Mesendoderm (in vitro differentiated cells): ENCODE measurements around the gene ZNF579.
"Not testable (repeated sequence)": the region's sequence is repeated elsewhere in the genome, so short reads cannot be mapped to it uniquely, and the experiment has no call there.

Experiments used
- DNase-seq: peaks from one replicate; pipeline ENCODE4 v3.0.0; 2013
- H2AK5ac ChIP-seq: 2 replicates; pipeline ENCODE4 v1.6.1; 2013; ENCODE audit warnings: low read length, inconsistent platforms
- H2BK120ac ChIP-seq: 2 replicates; pipeline ENCODE4 v1.6.1; 2013; ENCODE audit warnings: low read depth, mild to moderate bottlenecking, low read length, moderate library complexity, mixed read lengths
- H2BK15ac ChIP-seq: replicated peaks from 2 replicates; pipeline ENCODE4 v1.6.1; 2013; ENCODE audit warnings: low read depth, mild to moderate bottlenecking, moderate library complexity
- H2BK5ac ChIP-seq: 2 replicates; pipeline ENCODE4 v1.6.1; 2013; ENCODE audit warnings: low read length, inconsistent platforms
- H3K18ac ChIP-seq: 2 replicates; pipeline ENCODE4 v1.6.1; 2013; ENCODE audit warnings: mild to moderate bottlenecking, low read length, mixed read lengths
- H3K23ac ChIP-seq: one replicate; pipeline ENCODE4 v1.6.1; 2013; ENCODE audit warnings: low read length
- H3K27ac ChIP-seq: 2 replicates; pipeline ENCODE4 v1.5.1; 2013; ENCODE audit warnings: low read depth, mild to moderate bottlenecking, inconsistent platforms, low read length, moderate library complexity
- H3K27me3 ChIP-seq: 2 replicates; pipeline ENCODE4 v1.6.1; 2013; ENCODE audit warnings: low read length, control low read depth, mild to moderate bottlenecking, inconsistent platforms; ENCODE audit not compliant: insufficient read depth, poor library complexity
- H3K36me3 ChIP-seq: 2 replicates; pipeline ENCODE4 v1.6.1; 2013; ENCODE audit warnings: low read length, inconsistent platforms; ENCODE audit not compliant: control insufficient read depth, insufficient read depth
- H3K4ac ChIP-seq: one replicate; pipeline ENCODE4 v1.6.1; 2013; ENCODE audit warnings: low read depth, mild to moderate bottlenecking, low read length, moderate library complexity
- H3K4me1 ChIP-seq: 2 replicates; pipeline ENCODE4 v1.6.1; 2013; ENCODE audit warnings: low read depth, low read length, inconsistent platforms; ENCODE audit not compliant: control insufficient read depth
- H3K4me2 ChIP-seq: 2 replicates; pipeline ENCODE4 v1.6.1; 2013; ENCODE audit warnings: low read length
- H3K4me3 ChIP-seq: 2 replicates; pipeline ENCODE4 v1.5.1; 2013; ENCODE audit warnings: mild to moderate bottlenecking, low read length
- H3K56ac ChIP-seq: one replicate; pipeline ENCODE4 v1.6.1; 2013; ENCODE audit warnings: low read length
- H3K79me1 ChIP-seq: 2 replicates; pipeline ENCODE4 v1.6.1; 2013; ENCODE audit warnings: low read length, inconsistent platforms
- H3K79me2 ChIP-seq: 2 replicates; pipeline ENCODE4 v1.6.1; 2013; ENCODE audit warnings: mild to moderate bottlenecking, low read length; ENCODE audit not compliant: control insufficient read depth, insufficient read depth
- H3K9ac ChIP-seq: 2 replicates; pipeline ENCODE4 v1.6.1; 2013; ENCODE audit warnings: low read length, inconsistent platforms
- H4K5ac ChIP-seq: one replicate; pipeline ENCODE4 v1.6.1; 2013; ENCODE audit warnings: low read length
- H4K8ac ChIP-seq: one replicate; pipeline ENCODE4 v1.6.1; 2013; ENCODE audit warnings: low read depth, mild to moderate bottlenecking, control low read depth, low read length, moderate library complexity
- WGBS: extraction: QIAGEN DNeasy Blood & Tissue Kit; methylation state at CpG from one replicate; pipeline ENCODE4 v1.1.7; 2013; ENCODE audit warnings: low lambda C conversion rate, missing lambda C conversion rate; ENCODE audit not compliant: insufficient coverage; ENCODE audit errors: extremely low coverage; 5-methylcytosine and 5-hydroxymethylcytosine counted together

Gene ZNF579

GRCh38 chr19:55569477-55569876 lies 11.2 kb downstream of the ZNF579 start:
- not testable (repeated sequence) for H4K8ac ChIP-seq, H2BK15ac ChIP-seq, H3K56ac ChIP-seq, H3K4me2 ChIP-seq, H3K79me2 ChIP-seq, H3K9ac ChIP-seq, H3K4me1 ChIP-seq, H3K23ac ChIP-seq, H2BK5ac ChIP-seq, H3K4me3 ChIP-seq, H3K36me3 ChIP-seq, H4K5ac ChIP-seq, H3K27me3 ChIP-seq, H3K18ac ChIP-seq, H3K4ac ChIP-seq, H2AK5ac ChIP-seq, H3K27ac ChIP-seq, DNase-seq, H2BK120ac ChIP-seq, H3K79me1 ChIP-seq
- WGBS = no CpG with 5 or more reads among the region's 5 CpGs

DNA sequence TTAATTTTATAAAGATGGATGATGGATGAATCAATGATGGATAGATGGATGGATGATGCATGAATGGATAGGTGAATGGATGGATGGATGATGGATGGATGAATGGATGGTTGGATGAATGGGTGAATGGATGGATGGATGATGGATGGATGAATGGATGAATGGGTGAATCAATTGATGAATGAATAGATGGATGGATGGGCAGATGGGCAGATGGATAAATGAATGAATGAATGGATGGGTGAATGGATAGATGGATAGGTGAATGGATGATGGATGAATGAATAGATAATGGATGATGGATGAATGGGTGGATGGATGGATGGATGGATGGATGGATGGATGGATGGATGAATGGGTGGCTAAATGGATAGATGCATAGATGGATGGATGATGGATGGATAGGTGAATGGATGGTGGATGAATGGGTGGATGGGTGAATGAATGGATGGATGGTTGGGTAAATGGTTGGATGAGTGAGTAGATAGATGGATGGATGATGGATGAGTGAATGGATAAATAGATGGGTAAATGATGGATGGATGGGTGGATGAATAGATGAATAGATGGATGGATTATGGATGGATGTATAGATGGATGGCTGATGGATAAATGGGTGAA lies 12.8 kb downstream of the ZNF579 start:
- Histone ChIP-seq H3K4ac (no peak overlapping the region), H2BK5ac (no peak overlapping the region), H3K27ac (no peak overlapping the region), H2AK5ac (no peak overlapping the region), H3K79me2 (no peaks in the 10 kb centered on the region), H3K79me1 (no peaks in the 10 kb centered on the region), H3K23ac (no peak overlapping the region), H3K4me2 (no peak overlapping the region), H2BK15ac (no peak overlapping the region), H3K56ac (no peak overlapping the region), H3K18ac (no peak overlapping the region), H3K4me3 (no peak overlapping the region), H2BK120ac (no peak overlapping the region), H4K5ac (no peak overlapping the region), H3K36me3 (no peaks in the 10 kb centered on the region), H3K27me3 (no peaks in the 10 kb centered on the region), H3K4me1 (no peaks in the 10 kb centered on the region), H3K9ac (no peak overlapping the region), H4K8ac (no peak overlapping the region)
- no peak for DNase-seq

- Histone ChIP-seq H3K4me2 (no peak overlapping the region), H3K23ac (no peak overlapping the region), H3K79me1 (no peaks in the 10 kb centered on the region), H3K56ac (no peak overlapping the region), H4K8ac (no peak overlapping the region), H3K27me3 (no peaks in the 10 kb centered on the region), H3K36me3 (no peaks in the 10 kb centered on the region), H3K4me3 (no peak overlapping the region), H3K4me1 (no peaks in the 10 kb centered on the region), H3K4ac (no peak overlapping the region), H3K9ac (no peak overlapping the region), H4K5ac (no peak overlapping the region), H3K18ac (no peak overlapping the region), H3K27ac (no peak overlapping the region), H2BK5ac (no peak overlapping the region), H2BK15ac (no peak overlapping the region), H2AK5ac (no peak overlapping the region), H2BK120ac (no peak overlapping the region), H3K79me2 (no peaks in the 10 kb centered on the region)
- no CpG with 5 or more reads among the region's 9 CpGs for WGBS
- DNase-seq = no peak
Measured at GRCh38 chr19:55566823-55567222, 13.8 kb downstream of the ZNF579 start.

GRCh38 chr19:55563261-55563690 lies 17.4 kb downstream of the ZNF579 start:
- H3K36me3 ChIP-seq = no peaks in the 10 kb centered on the region
- H3K4ac ChIP-seq = no peak overlapping the region
- H3K79me2 ChIP-seq = no peaks in the 10 kb centered on the region
- H2BK120ac ChIP-seq = no peak overlapping the region
- H3K4me3 ChIP-seq = no peak overlapping the region
- no peak overlapping the region for H4K8ac ChIP-seq
- no peak overlapping the region for H3K23ac ChIP-seq
- H4K5ac ChIP-seq = no peak overlapping the region
- H3K18ac ChIP-seq = no peak overlapping the region
- H3K27me3 ChIP-seq = no peaks in the 10 kb centered on the region
- no peak overlapping the region for H2BK15ac ChIP-seq
- no peak for DNase-seq
- no peak overlapping the region for H3K9ac ChIP-seq
- no CpG with 5 or more reads among the region's 12 CpGs for WGBS
- no peak overlapping the region for H3K27ac ChIP-seq
- H3K79me1 ChIP-seq = no peaks in the 10 kb centered on the region
- H2BK5ac ChIP-seq = no peak overlapping the region
- H3K4me1 ChIP-seq = no peaks in the 10 kb centered on the region
- H3K56ac ChIP-seq = no peak overlapping the region
- H3K4me2 ChIP-seq = no peak overlapping the region
- no peak overlapping the region for H2AK5ac ChIP-seq

- WGBS = no CpG with 5 or more reads among the region's 9 CpGs
- Histone ChIP-seq H4K5ac (no peak overlapping the region), H2BK15ac (no peak overlapping the region), H2AK5ac (no peak overlapping the region), H3K4ac (no peak overlapping the region), H3K79me1 (no peaks in the 10 kb centered on the region), H3K79me2 (no peaks in the 10 kb centered on the region), H3K56ac (no peak overlapping the region), H3K27ac (no peak overlapping the region), H3K4me1 (no peaks in the 10 kb centered on the region), H3K4me3 (no peak overlapping the region), H3K27me3 (no peaks in the 10 kb centered on the region), H4K8ac (no peak overlapping the region), H2BK120ac (no peak overlapping the region), H2BK5ac (no peak overlapping the region), H3K23ac (no peak overlapping the region), H3K36me3 (no peaks in the 10 kb centered on the region), H3K9ac (no peak overlapping the region), H3K18ac (no peak overlapping the region), H3K4me2 (no peak overlapping the region)
- DNase-seq = no peak
Measured at GRCh38 chr19:55559684-55560083, 21.0 kb downstream of the ZNF579 start.

DNA sequence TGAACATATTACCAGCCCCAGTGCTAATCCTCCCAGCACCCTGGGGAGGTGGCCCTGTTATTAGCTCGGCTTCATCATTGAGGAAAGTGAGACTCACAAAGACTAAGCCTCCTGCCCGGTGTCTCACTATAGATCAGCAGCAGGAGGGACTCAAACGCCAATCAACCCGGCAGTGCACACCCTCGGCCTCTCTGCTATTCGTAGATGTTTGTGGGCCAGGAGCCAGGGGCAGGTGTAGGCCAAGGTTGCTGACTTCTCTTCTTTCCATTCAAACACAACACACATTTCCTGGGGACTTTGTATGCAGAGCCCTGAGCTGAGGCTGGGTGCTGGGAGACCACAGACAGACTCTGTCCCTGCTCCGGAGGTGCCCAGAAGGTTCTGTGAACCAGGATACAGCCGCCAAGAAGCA lies 25.9 kb downstream of the ZNF579 start:
- H3K18ac ChIP-seq = no peak overlapping the region
- H3K4me1 ChIP-seq = no peaks in the 10 kb centered on the region
- H3K9ac ChIP-seq = no peak overlapping the region
- H3K4ac ChIP-seq = no peak overlapping the region
- no peak overlapping the region for H3K27ac ChIP-seq
- no peaks in the 10 kb centered on the region for H3K79me2 ChIP-seq
- no peak overlapping the region for H4K5ac ChIP-seq
- no peak overlapping the region for H3K4me3 ChIP-seq
- no peak for DNase-seq
- H3K23ac ChIP-seq = no peak overlapping the region
- no peak overlapping the region for H2BK5ac ChIP-seq
- no peaks in the 10 kb centered on the region for H3K27me3 ChIP-seq
- H2AK5ac ChIP-seq = no peak overlapping the region
- WGBS = no CpG with 5 or more reads among the region's 8 CpGs
- H3K4me2 ChIP-seq = no peak overlapping the region
- no peak overlapping the region for H3K56ac ChIP-seq
- H4K8ac ChIP-seq = no peak overlapping the region
- H2BK15ac ChIP-seq = no peak overlapping the region
- no peaks in the 10 kb centered on the region for H3K79me1 ChIP-seq
- H2BK120ac ChIP-seq = no peak overlapping the region
- no peaks in the 10 kb centered on the region for H3K36me3 ChIP-seq
